ENCODE results near the gene DIO3. TPM values are rescaled to one million over a fixed set of nuclear protein-coding genes. Genes with fewer than 3 reads are reported as not detected.

DIO3 gene
- total RNA-seq, 2 donors from 2014 or later: 24.2 to 60.5 TPM

- peaks cover 56% of the 10 kb centered on the region for H3K27me3 Mint-ChIP-seq (ENCODE audit: insufficient read depth)
- H3K4me1 Mint-ChIP-seq: no peaks in the 10 kb centered on the region
- 83 to 91% methylated on average over 6 to 13 of the region's 13 CpGs for WGBS, 2 experiments (ENCODE audit: insufficient coverage in 1 of 2, insufficient read length in 1 of 2)
- peaks cover 3% of the 10 kb centered on the region for H3K36me3 Mint-ChIP-seq (ENCODE audit: low read depth)
- H3K4me3 Mint-ChIP-seq: no peak overlapping the region
- H3K36me3 ChIP-seq (ENCODE audit: control insufficient read depth, insufficient read depth, low read length): peaks cover 7% of the 10 kb centered on the region
- no peak for DNase-seq
- H3K4me1 ChIP-seq (ENCODE audit: control insufficient read depth, insufficient read depth, low read length): peaks cover 2% of the 10 kb centered on the region
- peaks cover 5% of the 10 kb centered on the region for H3K9me3 Mint-ChIP-seq
- no peaks in the 10 kb centered on the region for H3K9me3 ChIP-seq (ENCODE audit: control insufficient read depth, low read length)
- H3K27ac ChIP-seq (ENCODE audit: low read depth, low read length): no peak overlapping the region
- H3K4me3 ChIP-seq (ENCODE audit: low read length): no peak overlapping the region
- H3K27me3 ChIP-seq (ENCODE audit: control insufficient read depth, insufficient read depth, low read length, poor library complexity, severe bottlenecking): peaks cover 13% of the 10 kb centered on the region
- H3K9ac ChIP-seq (ENCODE audit: extremely low read depth, low read length, poor library complexity, severe bottlenecking): no peak overlapping the region
- H3K27ac Mint-ChIP-seq: no peak overlapping the region
- TF ChIP-seq CTCF (conservative IDR thresholded peaks at IDR 0.05): no peak
Observed at GRCh38 chr14:101556566-101557320, 4.6 kb upstream of the DIO3 start.

GRCh38 chr14:101557321-101557695 is 4.0 kb upstream of the DIO3 start:
- Histone ChIP-seq H3K9me3 (ENCODE audit: control insufficient read depth, low read length) (no peaks in the 10 kb centered on the region), H3K27ac (ENCODE audit: low read depth, low read length) (no peak overlapping the region), H3K4me1 (ENCODE audit: control insufficient read depth, insufficient read depth, low read length) (peaks cover 2% of the 10 kb centered on the region), H3K4me3 (ENCODE audit: low read length) (no peak overlapping the region), H3K9ac (ENCODE audit: extremely low read depth, low read length, poor library complexity, severe bottlenecking) (no peak overlapping the region), H3K27me3 (ENCODE audit: control insufficient read depth, insufficient read depth, low read length, poor library complexity, severe bottlenecking) (peaks cover 19% of the 10 kb centered on the region), H3K36me3 (ENCODE audit: control insufficient read depth, insufficient read depth, low read length) (peaks cover 7% of the 10 kb centered on the region)
- Mint-ChIP-seq H3K4me1 (no peaks in the 10 kb centered on the region), H3K27me3 (ENCODE audit: insufficient read depth) (peaks cover 60% of the 10 kb centered on the region), H3K27ac (no peak overlapping the region), H3K4me3 (no peak overlapping the region), H3K9me3 (peaks cover 11% of the 10 kb centered on the region), H3K36me3 (ENCODE audit: low read depth) (peaks cover 6% of the 10 kb centered on the region)
- WGBS, 2 experiments (ENCODE audit: insufficient coverage in 1 of 2, insufficient read length in 1 of 2): 92 to 95% methylated on average over 3 to 7 of the region's 7 CpGs
- TF ChIP-seq CTCF (conservative IDR thresholded peaks at IDR 0.05): no peak
- DNase-seq: no peak

- H3K4me3 Mint-ChIP-seq: peak overlapping the region; percentile 59
- no peak overlapping the region for H3K27ac Mint-ChIP-seq
- peak; percentile 68 for DNase-seq
- peaks cover 14% of the 10 kb centered on the region for H3K9me3 Mint-ChIP-seq
- Histone ChIP-seq H3K4me1 (ENCODE audit: control insufficient read depth, insufficient read depth, low read length) (peaks cover 2% of the 10 kb centered on the region), H3K9ac (ENCODE audit: extremely low read depth, low read length, poor library complexity, severe bottlenecking) (no peak overlapping the region), H3K36me3 (ENCODE audit: control insufficient read depth, insufficient read depth, low read length) (peaks cover 7% of the 10 kb centered on the region), H3K4me3 (ENCODE audit: low read length) (peak overlapping the region; percentile 90), H3K27me3 (ENCODE audit: control insufficient read depth, insufficient read depth, low read length, poor library complexity, severe bottlenecking) (peaks cover 27% of the 10 kb centered on the region), H3K9me3 (ENCODE audit: control insufficient read depth, low read length) (no peaks in the 10 kb centered on the region), H3K27ac (ENCODE audit: low read depth, low read length) (no peak overlapping the region)
- peaks cover 2% of the 10 kb centered on the region for H3K4me1 Mint-ChIP-seq
- peaks cover 68% of the 10 kb centered on the region for H3K27me3 Mint-ChIP-seq (ENCODE audit: insufficient read depth)
- WGBS, 2 experiments (ENCODE audit: insufficient coverage in 1 of 2, insufficient read length in 1 of 2): 93 to 100% methylated on average over 6 to 11 of the region's 11 CpGs
- H3K36me3 Mint-ChIP-seq (ENCODE audit: low read depth): peaks cover 6% of the 10 kb centered on the region
- TF ChIP-seq CTCF (conservative IDR thresholded peaks at IDR 0.05): peak; percentile 57
Observed at GRCh38 chr14:101557811-101558738, 3.2 kb upstream of the DIO3 start.
